22Rv1 (cell line): ENCODE data around the gene TTN.

Experiments used
- CTCF ChIP-seq: fragments of 450-650 bp; IDR thresholded peaks from 2 replicates; pipeline ENCODE4 v1.5.1; 2017; ENCODE audit warnings: mild to moderate bottlenecking
- ZFX ChIP-seq: fragments of 450-650 bp; IDR thresholded peaks from 2 replicates; pipeline ENCODE4 v1.6.1; 2017; ENCODE audit warnings: antibody characterized with exemption, borderline replicate concordance

- TF ChIP-seq CTCF (no peak), ZFX (no peak)
These were observed 285.7 kb downstream of the TTN start for GRCh38 chr2:178521304-178522150.
